DMS114 treated with DMSO at 0.1 percent for 48 hours (cell line): ENCODE data around the gene RASAL2.

Experiments used
- DNase-seq: peaks from one replicate; lab custom pipeline; 2025; ENCODE audit not compliant: unreplicated experiment; lab: John Stamatoyannopoulos, UW

The RASAL2 gene

GRCh38 chr1:178528953-178529335 is 435.0 kb downstream of the RASAL2 start:
- DNase-seq, result no peak

GRCh38 chr1:178529364-178530036 is 435.6 kb downstream of the RASAL2 start:
- DNase-seq, result no peak

- DNase-seq, result no peak
Observed at GRCh38 chr1:178530037-178530402, 436.1 kb downstream of the RASAL2 start.

GRCh38 chr1:178530502-178530901 is 436.6 kb downstream of the RASAL2 start:
- DNase-seq, result no peak

GRCh38 chr1:178531887-178532286 is 438.0 kb downstream of the RASAL2 start:
- DNase-seq, result no peak

GRCh38 chr1:178532392-178532791 is 438.5 kb downstream of the RASAL2 start:
- DNase-seq, result peak; percentile 64

GRCh38 chr1:178533121-178533946 is 439.4 kb downstream of the RASAL2 start:
- DNase-seq, result no peak
